ENCODE results near the gene DNAL1. TPM values are rescaled to one million over a fixed set of nuclear protein-coding genes. Genes with fewer than 3 reads are reported as not detected.
A peak's percentile ranks its signal among the peaks of the same experiment; 100 is the strongest.
"Not testable (repeated sequence)": the region's sequence is repeated elsewhere in the genome, so short reads cannot be mapped to it uniquely, and the experiment has no call there.

Gene DNAL1
- total RNA-seq = 5.0 TPM

- peak; percentile 76 for DNase-seq
Observed at GRCh38 chr14:73644531-73645247, at the start of gene DNAL1. Gene DNAL1 (plus strand): TSS chr14:73644986. CDS start chr14:73645040, 54 bp downstream.

DNA sequence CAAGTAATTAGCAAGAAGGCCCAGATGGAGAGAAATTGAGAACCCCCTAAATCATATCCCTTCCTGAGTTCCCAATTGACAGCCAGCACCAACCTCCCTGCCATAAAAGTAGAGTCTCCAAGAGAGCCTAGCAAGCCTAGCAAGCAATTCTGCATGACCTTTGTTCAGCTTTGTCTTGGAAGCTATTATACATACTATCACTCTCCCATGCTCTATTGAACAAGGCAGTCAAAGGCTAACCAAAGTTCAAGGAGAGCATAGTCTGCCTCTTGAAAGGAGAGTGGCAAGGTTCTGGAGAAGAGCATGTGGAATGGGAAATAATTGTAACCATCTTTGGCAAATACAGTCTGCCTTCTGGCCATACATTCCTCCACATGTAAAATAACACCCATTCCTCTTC is 45.3 kb upstream of the DNAL1 start:
- DNase-seq = no peak

DNA sequence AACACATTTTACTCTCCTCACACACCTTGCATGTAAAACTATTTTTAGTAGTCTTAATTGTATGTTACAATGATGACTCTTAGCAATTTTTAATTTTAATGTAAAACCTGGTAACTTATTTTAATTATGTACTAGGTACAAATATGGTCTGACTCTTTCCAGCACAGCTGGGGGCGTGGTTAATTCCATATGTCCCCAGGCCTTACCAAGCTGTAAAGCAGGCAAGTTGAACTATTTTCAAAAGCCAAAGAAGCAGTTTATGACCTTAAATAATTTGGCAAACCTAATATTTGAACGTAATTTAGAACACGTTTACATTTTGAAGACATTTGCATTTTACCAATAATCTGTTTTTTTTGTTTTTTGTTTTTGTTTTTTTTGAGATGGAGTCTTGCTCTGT is 41.8 kb upstream of the DNAL1 start:
- DNase-seq = no peak

GRCh38 chr14:73606271-73606670 is 38.5 kb upstream of the DNAL1 start:
- no peak for DNase-seq

GRCh38 chr14:73607241-73607640 is 37.5 kb upstream of the DNAL1 start:
- DNase-seq = no peak

DNA sequence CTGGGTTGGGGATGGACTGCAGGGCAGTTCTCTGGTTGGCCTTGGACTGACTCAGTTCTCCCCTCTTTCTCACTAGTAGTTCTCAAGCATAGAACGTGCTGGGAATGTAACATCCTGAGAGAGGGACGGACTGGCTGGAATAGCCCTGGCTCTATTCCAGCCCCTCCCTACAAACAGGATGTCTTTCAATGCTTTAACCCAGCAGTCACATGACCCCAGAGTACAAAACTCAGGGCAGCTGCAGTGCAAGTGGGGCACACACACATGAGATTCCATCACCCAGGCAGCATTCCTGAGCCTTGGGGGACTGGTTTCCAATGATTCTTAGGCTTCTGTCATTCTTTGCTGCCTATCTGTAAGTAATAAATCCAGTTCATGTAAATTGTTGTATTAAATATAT is 34.1 kb upstream of the DNAL1 start:
- DNase-seq = no peak

DNA sequence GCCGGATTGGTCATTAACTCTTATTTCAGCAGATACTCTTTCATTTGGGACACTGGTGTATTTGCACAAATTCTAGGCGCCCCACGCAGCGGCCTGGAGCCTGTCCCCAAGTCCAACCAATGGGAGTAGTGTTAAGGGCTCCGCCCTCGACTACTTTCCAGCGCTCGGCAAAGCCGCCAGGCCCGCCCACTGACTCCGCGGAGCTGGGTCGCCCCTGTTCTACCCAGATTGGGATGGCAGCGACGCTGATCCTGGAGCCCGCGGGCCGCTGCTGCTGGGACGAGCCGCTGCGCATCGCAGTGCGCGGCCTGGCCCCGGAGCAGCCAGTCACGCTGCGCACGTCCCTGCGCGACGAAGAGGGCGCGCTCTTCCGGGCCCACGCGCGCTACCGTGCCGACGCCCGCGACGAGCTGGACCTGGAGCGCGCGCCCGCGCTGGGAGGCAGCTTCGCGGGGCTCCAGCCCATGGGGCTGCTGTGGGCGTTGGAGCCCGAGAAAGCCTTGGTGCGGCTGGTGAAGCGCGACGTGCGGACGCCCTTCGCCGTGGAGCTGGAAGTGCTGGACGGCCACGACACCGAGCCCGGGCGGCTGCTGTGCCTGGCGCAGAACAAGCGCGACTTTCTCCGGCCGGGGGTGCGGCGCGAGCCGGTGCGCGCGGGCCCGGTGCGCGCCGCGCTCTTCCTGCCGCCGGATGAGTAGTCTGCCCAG is 32.3 kb upstream of the DNAL1 start, which contains the start of gene ACOT6:
Gene ACOT6 (plus strand): TSS at position 179 of the 707 bp plus-strand sequence. CDS start 55 bp downstream, at position 234.
- DNase-seq = peak; percentile 73

DNA sequence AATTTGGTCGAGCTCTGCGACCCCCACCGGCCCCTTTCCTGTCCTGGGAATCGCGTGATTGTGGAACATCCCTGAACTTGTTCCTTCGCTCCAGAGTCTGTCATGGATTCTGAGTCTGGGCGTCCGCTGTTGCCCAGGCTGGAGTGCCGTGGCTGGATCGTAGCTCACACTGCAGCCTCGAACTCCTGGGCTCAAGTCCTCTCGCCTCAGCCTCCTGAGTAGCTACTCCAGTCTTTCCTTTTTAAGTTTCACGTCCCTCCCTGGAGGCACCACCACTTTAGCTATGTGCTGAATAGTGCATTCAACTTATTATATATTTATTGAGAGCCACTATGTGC is 31.8 kb upstream of the DNAL1 start:
- DNase-seq = no peak

DNA sequence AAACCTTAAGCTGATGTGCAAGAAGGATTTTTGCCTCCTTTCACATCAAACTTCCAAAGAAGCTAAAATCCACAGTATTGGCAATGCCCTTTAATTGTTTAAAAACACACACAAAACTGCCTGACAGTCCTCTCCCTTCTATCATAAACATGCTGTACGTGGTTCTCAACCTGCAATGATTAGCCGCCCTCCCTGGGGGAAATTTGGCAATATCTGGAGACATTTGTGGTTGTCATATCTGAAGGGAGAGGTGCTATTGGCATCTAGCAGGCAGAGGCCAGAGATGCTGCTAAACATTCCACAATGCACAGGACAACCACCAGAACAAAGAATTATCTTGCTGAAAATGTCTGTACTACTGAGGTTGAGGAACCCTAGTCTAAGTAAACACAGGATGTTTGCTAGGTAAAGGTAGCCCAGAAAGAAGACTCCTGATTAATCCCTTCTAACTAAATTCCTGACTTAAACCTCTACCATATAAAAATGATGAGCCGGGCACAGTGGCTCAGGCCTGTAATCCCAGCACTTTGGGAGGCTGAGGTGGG is 31.3 kb upstream of the DNAL1 start:
- no peak for DNase-seq

- DNase-seq = no peak
Observed at GRCh38 chr14:73616831-73617230, 28.0 kb upstream of the DNAL1 start.

GRCh38 chr14:73619524-73619923 is 25.3 kb upstream of the DNAL1 start:
- no peak for DNase-seq

- DNase-seq = no peak
Observed at GRCh38 chr14:73620268-73620667, 24.5 kb upstream of the DNAL1 start.

DNA sequence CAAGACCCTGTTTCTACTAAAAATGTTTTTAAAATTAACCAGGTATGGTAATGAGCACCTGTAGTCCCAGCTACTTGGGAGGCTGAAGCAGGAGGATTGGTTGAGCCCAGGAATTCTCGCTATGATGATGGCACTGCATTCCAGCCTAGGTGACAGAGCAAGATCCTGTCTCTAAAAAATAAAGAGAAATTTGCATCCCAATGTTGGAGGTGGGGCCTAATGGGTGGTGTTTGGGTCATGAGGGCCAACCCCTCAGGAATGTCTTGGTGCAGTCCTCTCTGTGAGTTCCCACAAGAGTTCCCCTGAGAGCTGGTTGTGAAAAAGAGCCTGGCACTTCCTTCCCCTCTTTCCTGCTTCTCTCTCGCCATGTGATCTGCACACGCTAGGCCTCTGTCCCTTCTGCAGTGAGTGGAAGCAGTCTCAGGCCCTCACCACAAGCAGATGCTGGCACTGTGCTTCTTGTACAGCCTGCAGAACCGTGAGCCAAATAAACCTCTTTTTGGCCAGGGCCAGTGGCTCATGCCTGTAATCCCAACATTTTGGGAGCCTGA is 21.2 kb upstream of the DNAL1 start:
- DNase-seq = no peak

DNA sequence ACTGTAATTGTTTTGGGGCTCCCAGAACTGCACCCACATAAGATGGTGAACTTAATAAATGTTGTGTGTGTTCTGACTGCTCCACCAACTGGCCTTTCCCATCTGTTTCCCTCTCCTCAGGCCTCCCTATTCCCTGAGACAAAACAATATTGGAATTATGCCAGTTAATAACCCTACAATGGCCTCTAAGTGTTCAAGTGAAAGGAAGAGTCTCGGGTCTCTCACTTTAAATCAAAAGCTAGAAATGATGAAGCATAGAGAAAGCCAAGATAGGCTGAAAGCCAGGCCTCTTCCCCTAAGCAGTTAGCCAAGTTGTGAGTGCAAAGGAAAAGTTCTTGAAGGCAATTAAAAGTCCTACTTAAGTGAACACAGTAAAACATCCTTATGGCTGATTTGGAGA is 19.1 kb upstream of the DNAL1 start:
- DNase-seq = no peak

- DNase-seq = no peak
Observed at GRCh38 chr14:73627151-73627558, 17.6 kb upstream of the DNAL1 start.

GRCh38 chr14:73630009-73630780 is 14.6 kb upstream of the DNAL1 start:
- DNase-seq = no peak

DNA sequence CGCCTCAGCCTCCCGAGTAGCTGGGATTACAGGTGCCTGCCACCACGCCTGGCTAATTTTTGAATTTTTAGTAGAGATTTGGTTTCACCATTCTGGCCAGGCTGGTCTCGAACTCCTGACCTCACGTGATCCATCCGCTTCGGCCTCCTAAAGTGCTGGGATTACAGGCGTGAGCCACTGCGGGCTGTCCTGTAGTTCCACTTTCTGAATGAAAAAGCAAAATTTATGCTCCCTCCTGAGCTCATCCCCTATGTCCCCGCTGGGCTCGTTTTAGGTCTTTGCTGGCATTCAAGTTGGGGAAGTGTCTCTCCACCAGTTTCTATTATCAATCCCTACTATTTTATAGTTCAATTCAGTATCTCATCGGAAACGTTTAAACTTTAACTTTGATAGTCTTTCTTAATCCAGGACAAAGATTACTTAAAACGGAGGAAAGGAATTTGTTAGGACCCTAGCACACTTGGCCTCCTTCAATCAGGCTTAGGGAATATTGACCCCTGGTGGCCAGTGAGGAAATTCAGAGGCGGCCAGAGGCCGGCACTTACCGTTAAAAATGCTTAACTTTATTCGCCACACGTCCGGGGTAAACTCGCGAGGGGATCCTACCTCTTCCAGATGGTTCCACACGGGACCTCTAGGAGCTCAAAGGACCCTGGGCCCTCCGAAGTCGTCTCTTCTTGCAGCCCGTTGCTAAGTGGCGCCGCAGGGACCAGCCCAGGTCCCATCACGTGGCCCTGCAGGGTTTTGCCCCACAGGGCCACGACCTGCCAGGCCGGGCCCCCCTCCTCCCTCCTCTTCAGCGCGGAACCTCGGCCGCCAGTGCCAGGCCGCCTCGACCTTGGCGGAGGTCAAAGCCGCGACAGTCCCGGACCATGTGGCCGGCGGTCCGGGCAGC is 11.4 kb upstream of the DNAL1 start:
- DNase-seq = peak; percentile 61

DNA sequence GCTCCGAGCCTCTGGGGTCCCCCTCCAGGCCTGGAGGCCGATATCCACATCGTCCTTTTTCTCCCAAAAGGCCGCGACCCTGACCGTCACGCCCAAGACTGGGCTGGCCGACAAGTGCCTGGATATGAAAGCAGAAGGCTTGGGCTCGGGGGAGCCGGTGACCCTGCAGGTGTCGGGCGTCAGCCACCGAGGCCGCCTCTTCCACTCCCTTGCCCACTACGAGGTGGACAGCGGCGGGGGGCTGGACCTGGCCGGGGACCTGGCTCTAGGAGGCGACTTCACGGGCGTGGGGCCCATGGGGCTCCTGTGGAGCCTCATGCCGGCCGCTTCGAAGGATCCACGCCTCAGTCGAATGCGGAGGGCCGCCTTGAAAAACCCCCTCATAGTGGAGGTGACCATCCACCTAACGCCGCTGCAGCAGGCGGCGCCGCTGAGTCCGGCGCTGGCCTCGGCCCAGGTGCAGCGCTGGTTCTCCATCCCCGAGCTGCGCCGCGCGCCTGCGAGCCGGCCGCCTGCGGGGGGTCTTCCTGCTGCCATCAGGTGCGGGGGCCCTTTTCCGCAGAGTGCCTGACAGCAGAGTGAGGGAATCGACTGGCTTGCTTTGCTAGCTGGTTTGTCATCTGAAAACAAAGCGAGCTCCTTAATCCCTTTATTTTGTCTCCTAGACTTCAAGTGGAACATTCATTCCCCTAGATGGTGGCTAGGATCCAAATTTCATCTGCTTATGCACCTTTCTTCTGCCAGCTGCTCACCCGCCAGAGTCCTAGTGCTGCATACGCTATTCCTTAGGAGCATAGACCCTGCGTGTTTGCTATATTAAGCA is 10.6 kb upstream of the DNAL1 start:
- DNase-seq = no peak

DNA sequence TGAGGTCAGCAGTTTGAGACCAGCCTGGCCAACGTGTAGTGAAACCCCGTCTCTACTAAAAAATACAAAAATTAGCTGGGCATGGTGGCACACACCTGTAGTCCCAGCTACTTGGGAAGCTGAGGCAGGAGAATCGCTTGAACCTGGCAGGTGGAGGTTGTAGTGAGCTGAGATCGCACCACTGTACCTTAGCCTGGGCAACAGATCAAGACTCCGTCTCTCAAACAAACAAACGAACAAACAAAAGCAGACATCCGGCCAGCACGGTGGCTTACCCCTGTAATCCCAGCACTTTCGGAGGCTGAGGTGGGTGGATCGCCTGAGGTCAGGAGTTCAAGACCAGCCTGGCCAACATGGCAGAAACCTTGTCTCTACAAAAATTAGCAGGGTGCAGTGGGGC is 8.4 kb upstream of the DNAL1 start:
- DNase-seq = not testable (repeated sequence)

DNA sequence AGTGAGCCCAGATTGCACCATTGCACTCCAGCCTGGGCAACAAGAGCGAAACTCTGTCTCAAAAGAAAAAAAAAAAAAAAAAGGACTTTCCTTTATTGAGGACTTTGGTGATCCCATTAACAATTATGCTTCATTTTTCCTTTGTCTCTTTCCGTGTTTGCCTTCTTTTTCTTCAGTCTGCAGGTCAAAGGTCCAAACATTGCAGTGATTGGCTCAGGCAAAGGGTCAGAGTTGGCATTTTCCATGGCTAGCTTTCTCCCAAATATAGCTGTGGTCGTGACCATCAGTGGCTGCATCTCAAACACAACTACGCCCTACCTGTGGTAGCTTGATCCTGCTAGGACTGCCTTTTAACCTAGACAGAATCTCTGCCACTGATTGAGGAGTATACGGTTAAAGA is 7.0 kb upstream of the DNAL1 start:
- no peak for DNase-seq

Measured in skin of body (tissue), 2 donors.